CD1c-positive myeloid dendritic cell (primary cell): ENCODE data around the gene SLC23A2.
"Not testable (repeated sequence)": the region's sequence is repeated elsewhere in the genome, so short reads cannot be mapped to it uniquely, and the experiment has no call there.

Experiments
- DNase-seq: peaks from one replicate; pipeline ENCODE4 v3.0.0-alpha.2; 2016; ENCODE audit errors: extremely low spot score

SLC23A2 gene

DNA sequence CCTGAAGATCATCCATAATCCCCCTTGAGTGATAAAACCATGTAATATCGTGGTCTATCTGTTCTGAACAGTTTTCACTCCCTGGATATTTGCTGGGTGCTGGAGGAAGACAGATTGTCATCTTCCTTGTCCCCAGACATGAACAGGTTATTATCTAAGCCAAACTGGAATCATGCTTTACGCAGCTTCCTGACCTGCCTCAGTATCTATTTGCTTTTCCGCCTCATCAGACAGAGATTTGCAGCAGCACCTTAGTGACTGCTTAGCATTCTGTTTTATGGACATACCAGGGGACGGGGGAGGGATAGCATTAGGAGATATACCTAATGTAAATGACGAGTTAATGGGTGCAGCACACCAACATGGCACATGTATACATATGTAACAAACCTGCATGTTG is 124.6 kb downstream of the SLC23A2 start:
- no peak for DNase-seq

DNA sequence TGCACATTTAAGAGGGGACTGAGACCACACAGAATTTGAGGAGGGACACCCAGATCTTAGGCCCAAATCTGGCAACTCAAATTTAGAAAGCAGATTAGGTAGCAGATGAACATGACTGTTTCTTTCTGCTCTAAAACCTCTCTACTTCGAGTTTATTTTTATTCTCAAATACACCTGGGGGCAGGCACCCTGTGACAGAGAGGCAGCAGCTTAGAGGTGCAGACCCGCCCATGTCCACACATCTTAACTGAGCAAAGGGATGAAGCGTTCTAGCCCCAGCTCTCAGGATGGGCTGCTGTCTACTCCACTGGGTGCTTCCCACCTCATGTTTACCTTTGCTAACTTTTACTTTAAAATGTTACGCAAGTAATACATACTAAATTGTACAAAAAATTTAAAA is 125.0 kb downstream of the SLC23A2 start:
- DNase-seq = no peak

DNA sequence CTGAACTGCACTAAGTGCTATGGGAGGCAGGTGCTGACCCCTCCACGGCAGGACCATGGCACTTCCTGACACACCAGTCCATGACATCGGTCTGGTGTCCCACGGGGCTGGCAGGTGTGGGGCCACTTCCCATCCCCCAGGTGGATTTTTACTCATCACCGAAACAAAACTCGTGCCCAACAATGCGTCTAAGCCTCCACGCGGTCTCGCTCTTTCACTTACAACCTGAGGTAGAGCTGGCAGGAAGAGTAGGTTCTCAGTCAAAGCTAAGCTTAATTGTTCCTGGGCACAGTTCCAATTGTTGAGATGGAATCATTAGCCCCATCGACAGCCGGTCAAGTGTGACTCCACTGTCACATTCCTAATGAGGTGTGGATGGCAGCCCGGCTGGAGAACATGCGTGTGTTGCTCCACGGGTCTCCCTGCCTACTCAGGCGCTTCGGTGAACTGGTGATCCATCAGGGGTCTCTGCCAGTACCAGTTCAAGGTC is 125.7 kb downstream of the SLC23A2 start:
- DNase-seq = no peak

DNA sequence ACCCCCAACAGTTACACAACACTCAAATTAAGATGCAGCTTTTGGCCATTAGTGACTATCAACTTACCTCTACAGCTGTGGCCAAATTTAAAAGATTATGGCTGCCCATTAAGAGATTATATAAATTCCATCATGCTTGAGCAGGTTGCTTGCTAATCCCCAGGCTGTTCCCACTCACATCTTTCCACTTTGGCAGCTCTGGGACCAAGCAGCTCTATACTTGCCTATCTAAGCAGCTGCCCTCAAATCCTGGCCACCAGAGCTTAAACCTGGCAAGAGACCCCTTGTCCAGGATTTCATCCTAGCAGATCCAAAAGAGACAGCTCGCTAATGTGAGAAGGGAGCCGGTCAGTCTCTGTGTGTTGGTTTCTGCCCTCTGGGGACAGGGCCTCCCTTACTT is 127.9 kb downstream of the SLC23A2 start:
- DNase-seq = no peak

DNA sequence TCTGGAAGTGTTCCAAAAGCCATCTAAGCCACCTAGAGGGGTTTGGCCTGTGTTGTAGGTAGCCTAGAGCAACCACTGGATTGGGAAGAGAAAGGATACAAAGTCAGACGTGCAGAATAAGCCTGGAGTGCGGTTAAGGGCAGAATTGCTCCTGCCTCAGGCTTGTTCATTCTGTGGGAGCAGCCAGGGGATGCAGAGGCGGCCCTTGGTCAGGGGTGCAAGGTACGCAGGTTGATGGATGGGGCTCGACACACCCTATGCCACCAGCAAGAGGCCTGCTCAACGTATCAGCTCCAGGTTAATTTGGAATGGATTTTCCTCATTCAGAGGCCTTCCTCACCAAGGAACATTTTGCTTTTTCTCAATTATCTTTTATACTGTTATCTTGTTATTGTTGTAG is 129.8 kb downstream of the SLC23A2 start:
- DNase-seq = no peak

DNA sequence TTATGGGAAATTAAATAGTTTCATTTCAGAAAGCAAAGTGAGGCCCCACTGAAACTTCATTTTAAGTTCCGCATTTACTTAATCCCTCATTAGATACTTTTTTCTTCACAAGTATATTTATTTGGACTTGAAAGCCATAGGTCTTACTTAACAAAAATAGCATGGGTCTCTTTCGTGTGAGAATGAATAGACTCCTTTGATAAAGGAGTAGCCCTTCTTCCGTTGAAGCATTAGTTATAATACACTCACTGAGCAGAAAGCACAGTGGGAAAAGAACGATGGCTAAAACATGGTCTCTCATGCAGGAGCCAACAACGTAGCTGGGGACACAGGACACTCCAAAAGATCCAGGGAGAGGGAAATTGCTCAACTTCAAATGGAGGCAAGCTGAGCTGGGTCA is 130.4 kb downstream of the SLC23A2 start:
- no peak for DNase-seq

DNA sequence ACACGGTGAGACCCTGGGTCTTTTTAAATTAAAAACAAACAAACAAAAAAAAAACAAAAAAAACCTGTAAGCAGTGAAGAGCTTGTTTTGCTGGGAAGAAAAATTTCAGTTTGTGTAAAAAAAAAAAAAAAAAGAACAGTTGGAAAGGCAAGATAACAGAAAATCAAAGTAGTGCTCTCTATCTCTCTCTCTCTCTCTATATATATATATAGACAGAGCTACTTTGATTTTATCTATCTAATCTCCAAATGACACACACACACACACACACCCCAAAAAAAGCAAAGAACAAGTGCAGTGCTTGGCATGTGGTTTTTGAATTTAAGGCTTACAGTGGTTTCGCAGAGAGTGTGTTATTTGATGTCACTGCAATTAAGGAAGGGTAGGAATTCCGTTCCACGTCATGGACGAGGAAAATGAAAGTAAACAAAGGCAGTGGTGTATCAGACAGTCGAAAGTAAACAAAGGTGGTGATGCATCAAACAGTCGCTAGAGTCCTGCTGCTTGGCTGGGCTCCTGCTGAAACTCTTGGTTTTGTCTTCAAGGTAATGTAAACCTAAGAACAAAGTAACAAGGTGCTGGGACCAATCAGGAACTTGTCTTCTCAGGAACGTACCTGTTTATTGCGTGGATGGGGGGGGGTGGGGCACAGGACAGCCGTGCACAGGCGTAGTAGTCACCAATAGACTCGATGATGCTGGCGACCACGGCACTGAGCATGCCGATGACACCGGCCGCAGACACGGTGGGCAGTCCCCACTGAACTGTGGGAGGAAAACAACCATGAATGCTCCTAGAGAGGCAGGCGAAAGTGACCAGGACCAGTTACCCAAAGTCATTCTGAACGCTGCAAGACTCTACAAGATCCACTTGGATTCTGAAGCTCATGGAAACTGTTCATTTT is 131.8 kb downstream of the SLC23A2 start:
- no peak for DNase-seq

DNA sequence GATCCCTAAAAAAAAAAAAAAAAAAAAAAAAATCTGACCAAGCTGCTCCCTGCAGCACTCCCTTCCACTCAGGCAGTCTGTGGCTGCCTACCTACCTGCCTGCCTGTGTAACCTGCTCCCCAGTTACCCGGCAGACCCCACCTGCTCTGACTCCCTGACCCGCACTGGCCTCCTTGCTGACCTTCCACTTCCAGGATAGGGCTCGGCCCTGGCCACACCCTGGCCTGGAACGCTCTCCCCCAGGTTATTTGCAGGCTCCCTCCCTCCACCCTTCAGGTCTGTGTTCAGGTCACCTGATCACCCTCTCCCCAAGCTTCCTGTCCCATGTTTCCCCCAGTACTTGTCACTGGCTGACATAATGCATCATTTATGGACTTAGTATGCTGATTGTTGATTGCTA is 134.3 kb downstream of the SLC23A2 start:
- DNase-seq = no peak

DNA sequence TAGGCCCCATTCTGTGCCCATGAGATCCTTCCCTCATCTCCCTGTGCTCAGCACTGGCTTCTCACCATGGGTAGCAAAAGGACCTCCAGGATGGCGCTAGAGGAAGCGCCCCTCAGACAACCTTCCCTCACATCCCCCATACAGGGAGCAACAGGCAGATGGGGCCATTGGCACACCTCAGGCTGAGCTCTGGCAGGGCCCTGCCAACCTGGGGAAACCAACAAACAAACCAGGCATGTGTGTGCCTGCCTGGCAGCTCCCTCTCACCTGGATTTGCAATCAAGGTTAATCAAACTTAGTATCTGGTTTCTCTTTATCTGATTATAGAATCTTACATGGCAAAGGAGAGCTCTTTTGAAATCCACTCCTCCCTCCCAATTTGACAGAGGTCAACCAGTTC is 134.9 kb downstream of the SLC23A2 start:
- DNase-seq = no peak

DNA sequence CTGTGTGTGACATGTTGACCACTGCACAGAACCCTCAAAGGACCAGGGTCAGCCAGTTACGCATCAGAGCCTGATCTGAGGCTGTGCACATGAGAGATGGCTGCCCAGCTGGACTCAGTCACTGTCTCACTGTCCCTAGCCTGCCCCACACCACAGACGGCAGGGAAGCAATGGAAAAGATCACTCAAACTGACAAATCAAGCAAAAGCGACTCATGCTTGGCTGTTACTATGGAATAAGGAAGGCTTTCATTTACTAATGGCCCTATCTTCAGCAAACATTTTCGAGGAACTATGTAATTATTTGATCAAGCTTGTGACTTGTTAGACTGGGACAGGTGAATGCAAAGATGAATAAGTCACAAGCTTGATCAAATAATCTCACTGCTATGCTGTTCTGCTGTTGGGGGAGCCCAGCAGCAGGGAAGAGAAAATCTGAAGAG is 137.0 kb downstream of the SLC23A2 start:
- no peak for DNase-seq

DNA sequence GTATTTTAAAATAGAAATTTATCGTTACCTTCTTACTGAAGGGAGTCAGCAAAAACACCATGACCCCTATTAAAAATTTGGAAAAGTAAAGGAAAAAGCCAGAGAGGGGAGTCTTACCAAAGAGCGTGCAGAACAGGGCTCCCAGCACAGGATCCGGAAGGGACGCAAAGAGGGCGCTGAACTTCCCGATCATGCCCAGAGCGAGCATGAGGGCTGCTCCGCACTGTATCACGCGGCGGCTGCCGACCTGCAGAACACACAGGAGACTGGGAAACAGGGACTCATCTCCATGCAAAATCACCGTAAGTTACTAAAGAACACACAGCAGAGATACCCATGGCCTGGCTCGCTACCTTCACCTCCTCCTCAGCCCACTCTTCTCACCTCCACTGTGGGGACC is 138.6 kb downstream of the SLC23A2 start:
- DNase-seq = no peak

DNA sequence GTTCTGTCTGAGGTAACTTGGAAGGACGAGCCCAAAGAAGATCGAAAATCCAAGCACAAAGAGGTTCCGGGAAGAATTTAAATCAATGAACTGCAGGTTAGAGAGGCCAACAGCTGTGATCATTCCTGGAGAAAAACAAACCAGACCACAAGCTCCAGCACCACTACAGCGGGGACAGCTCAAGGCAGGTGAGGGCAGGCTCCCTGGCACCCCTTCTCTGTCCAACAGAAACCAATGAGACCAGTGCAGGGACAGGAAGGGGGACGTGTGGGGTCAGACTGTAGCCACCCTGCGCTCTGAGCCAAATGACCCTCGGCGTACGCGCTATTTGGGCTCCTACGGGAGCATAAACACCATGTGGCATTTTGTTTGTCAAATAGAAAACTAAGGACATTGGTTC is 139.3 kb downstream of the SLC23A2 start:
- no peak for DNase-seq

DNA sequence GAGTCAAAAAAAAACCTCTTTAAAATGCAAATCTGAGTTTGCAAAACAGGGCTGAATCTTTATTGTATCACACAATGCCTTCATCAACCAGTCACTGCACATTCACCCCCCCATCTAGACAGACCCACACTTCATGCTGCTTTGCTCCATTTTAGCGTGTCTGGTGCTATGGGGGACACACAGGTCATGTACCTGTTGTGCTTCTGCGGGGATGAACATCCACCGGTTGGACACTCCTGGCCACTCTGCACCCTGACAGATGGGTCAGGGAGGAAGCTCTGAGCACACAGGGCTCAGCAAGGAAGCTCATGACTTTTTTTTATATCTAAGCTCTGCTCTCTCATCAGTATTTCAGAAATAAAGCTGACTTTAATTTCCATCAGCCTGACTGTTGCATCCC is 143.3 kb downstream of the SLC23A2 start:
- no peak for DNase-seq

DNA sequence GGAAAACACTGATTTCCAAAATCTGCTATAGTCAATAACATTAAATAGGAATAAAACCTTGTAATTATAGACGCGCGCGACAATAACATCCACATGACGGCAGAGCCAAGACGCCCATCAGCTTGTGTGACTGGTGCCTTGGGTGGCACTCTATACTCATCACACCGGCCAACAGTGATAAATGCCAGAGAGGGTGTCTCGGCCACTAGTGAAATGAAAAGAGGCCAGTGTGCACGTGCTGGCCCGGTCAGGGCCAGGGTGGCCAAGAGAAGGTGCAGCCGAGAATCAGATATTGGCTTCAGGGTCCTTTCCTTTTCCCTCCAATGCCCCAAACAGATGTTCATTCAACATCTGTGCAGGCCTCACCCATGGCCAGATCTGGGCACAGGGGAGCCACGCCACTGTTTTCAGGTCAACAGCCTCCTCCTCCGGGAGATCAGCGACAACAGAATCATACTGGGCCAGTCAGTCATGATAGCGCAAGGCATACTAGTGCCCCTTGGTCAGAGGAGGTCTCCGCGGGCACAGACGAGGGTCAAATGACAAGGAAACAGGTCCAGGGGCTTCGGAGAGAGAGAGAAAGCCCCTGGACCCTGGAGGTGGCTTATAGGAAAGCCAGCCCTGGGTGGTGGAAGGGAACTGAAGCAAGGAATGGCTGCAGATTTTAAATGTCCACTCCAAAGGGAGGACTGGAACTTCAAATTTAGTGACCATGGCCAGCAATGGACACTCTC is 145.1 kb downstream of the SLC23A2 start:
- no peak for DNase-seq

DNA sequence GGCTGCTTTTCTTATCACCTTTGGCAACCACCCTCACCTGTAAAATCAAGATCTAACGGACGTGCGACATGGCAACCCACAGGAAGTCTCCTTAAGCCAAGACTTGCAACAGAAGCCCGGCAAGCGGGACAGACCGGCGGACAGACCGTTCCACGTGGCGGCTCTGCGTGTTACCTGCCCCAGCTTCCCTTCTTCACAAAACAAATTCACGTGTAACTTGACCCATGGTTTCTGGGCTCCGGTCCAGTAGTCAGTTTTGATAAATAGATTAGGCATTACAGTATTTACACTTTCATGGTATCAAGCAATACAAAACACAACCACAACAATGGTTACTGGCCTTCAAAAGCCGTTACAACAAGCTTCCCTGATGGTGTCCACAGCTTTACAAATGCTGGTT is 145.8 kb downstream of the SLC23A2 start:
- no peak for DNase-seq

DNA sequence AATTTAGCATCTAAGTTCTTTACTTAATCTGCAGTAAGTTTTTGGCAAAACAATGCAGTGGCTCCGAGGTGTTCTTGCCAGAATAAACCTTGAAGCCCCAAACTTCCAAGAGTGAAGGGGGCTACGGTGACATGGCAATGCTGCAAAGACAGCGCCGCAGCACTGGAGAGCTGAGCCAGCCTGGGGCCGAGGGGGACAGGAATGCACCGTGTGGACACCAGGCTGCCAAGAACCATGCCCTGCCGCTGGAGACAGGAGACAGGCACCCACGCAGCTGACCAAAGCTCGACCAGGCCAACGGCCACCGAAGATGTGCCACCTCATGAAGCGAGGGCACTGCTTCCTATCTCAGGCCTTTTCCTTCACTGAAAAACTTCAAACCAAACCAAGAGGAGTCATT is 146.2 kb downstream of the SLC23A2 start:
- no peak for DNase-seq

DNA sequence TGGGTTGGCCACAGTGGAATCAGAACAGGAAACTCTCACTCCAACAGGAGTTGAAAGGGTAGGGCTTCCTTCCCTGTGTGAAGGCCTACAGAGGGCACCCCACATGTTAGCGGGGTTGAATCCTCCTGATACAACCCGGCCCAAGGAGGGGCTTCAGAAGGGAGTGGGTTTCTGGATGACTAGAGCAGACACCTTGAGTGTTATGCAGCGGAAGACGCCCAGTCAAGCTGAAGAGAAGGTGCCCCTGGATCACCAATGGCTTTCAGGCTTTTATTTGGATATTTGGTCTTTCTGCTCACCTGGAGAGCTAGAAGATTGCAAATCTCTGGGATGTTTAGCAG is 146.8 kb downstream of the SLC23A2 start:
- no peak for DNase-seq

DNA sequence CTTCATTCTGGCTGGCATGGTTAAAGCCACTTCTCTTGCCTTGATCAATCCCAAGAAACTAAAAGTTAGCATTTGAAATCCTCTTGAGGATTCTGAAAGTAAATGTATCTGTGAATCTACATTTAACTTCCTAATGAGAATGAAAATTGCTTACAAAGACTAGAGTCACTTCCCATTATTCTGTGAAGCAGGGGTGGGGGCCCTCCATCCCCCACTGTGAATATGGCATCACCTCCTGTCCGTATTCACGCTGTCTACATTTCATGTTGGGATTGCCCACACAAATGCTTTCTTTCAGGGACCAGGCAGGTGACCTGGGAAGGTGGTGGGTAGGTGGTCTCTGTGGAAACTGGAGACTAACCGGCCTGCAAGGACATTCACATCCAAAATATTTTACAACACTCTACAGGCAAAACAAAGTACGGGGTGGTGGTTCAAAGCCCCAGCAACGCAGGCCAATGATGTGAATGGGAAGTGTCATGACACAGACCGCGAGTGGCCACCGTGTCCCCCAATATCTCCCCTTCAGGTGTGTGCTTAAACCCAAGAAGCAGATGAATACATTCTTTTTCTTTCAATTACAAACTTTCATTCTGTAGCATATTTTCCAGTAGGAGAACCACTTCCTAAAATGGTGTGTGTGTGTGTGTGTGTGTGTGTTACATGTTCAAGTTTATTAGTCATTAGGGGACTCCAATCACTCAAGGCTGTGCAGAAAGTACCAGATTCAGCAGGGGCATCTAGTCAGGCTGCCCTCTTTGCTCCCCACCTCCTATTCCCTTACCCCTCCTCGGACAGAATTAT is 147.4 kb downstream of the SLC23A2 start:
- DNase-seq = peak; percentile 9

DNA sequence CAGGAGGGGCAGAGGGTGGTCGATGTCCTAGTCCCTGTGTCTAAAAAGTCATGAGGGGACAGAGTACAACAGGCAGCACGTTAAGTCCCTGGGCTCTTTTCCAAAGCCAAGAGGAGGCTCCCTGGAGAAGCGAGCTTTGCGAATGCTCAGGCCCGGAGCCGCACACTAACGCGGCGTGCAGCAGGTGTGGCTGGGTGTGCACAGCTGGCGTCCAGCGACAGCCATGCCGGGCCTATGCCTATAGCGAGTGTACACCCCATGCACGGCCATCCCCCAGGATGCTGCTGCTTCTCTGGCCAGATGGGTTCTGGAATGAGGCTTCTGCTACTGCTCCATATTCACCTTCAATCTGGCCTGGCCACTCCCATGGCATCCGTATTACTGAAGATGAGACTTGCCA is 148.3 kb downstream of the SLC23A2 start:
- no peak for DNase-seq

DNA sequence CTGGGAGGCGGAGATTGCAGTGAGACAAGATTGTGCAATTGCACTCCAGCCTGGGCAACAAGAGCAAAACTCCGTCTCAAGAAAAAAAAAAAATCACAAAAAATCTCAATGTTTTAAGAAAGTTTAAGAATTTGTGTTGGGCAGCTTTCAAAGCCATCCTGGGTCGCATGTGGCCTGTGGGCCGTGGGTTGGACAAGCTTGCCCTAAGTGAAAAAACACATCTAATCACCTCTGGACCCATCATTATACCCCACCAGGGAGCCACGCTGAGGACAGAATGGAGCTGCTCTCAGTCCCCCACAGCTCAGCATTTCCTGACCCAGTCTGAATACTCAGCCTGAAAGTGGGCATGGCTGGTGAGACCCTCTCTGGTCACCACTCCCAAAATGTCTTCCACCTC is 150.3 kb downstream of the SLC23A2 start:
- DNase-seq = no peak

DNA sequence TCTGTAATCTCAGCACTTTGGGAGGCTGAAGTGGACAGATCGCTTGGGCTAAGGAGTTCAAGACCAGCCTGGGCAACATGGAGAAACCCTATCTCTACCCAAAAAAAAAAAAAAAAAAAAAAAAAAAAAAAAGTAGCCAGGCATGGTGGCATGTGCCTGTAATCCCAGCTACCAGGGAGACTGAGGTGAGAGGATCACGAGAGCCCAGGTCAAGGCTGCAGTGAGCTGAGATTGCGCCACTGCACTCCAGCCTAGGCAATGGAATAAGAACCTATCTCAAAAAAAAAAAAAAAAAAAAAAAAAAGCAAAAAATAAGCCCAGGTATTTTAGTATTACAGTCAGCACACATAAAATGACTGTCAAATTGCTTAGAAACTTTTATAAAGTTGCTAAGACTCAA is 152.5 kb downstream of the SLC23A2 start:
- DNase-seq = not testable (repeated sequence)

DNA sequence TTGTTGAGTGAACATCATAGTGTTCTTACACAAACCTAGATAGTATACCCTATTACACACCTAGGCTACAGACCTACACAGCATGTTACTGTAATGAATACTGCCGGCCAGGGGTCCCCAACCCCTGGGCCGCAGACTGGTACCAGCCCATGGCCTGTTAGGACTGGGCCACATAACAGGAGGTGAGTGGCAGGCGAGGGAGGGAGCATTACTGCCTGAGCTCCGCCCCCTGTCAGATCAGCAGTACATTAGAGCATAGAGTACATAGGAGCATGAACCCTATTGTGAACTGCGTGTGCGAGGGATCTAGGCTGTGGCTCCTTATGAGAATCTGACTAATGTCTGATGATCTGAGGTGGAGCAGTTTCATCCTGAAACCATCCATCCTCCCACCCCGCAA is 153.3 kb downstream of the SLC23A2 start:
- no peak for DNase-seq
